ENCODE results near the gene KLHL2. TPM values are rescaled to one million over a fixed set of nuclear protein-coding genes. Genes with fewer than 3 reads are reported as not detected.
A peak's percentile ranks its signal among the peaks of the same experiment; 100 is the strongest.
"Not testable (repeated sequence)": the region's sequence is repeated elsewhere in the genome, so short reads cannot be mapped to it uniquely, and the experiment has no call there.

KLHL2 gene
- total RNA-seq, 1 experiment from 2014 or later = 12.4 TPM

GRCh38 chr4:165229490-165230200 is 22.3 kb downstream of the KLHL2 start:
- H3K27ac Mint-ChIP-seq; CTCF ChIA-PET; H3K9me3 Mint-ChIP-seq; ATAC-seq; H3K4me1 Mint-ChIP-seq; H3K36me3 Mint-ChIP-seq; H3K27me3 Mint-ChIP-seq (ENCODE audit: low read depth); H3K4me3 Mint-ChIP-seq; POLR2A ChIA-PET; DNase-seq (ENCODE audit: low spot score): not testable (repeated sequence)

GRCh38 chr4:165232623-165233433 is 25.5 kb downstream of the KLHL2 start:
- H3K9me3 Mint-ChIP-seq; CTCF ChIA-PET; H3K36me3 Mint-ChIP-seq; ATAC-seq; POLR2A ChIA-PET; H3K4me3 Mint-ChIP-seq; H3K27ac Mint-ChIP-seq; DNase-seq (ENCODE audit: low spot score); H3K27me3 Mint-ChIP-seq (ENCODE audit: low read depth): not testable (repeated sequence)
- H3K4me1 Mint-ChIP-seq = peaks cover 11% of the 10 kb centered on the region

DNA sequence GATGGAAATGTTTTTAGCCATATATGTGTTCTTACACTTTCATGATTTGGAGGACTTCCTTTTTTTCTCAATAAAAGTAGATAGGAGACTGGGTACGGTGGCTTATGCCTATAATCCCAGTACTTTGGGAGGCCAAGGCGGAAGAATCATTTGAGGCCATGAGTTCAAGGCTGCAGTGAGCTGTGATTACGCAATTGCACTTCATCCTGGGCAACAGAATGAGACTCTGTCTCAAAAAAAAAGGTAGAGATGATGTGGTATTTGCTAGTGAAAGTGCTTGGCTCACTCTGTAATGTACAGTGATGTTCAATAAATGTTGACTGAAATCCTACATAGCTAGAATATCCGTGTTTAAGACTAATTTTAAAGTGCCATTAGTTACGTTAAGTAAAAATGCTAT is 27.4 kb downstream of the KLHL2 start:
- no peak overlapping the region for H3K27ac Mint-ChIP-seq
- ChIA-PET CTCF (no interaction called here), POLR2A (no interaction called here)
- no peak overlapping the region for H3K4me3 Mint-ChIP-seq
- no peaks in the 10 kb centered on the region for H3K27me3 Mint-ChIP-seq (ENCODE audit: low read depth)
- H3K4me1 Mint-ChIP-seq = peaks cover 19% of the 10 kb centered on the region
- H3K9me3 Mint-ChIP-seq = no peaks in the 10 kb centered on the region
- TF ChIP-seq, protein P1, sequence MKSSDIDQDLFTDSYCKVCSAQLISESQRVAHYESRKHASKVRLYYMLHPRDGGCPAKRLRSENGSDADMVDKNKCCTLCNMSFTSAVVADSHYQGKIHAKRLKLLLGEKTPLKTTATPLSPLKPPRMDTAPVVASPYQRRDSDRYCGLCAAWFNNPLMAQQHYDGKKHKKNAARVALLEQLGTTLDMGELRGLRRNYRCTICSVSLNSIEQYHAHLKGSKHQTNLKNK (CRISPR knock-in tag; IDR thresholded peaks at IDR 0.05) = no peak
- TF ChIP-seq TP53 (CRISPR knock-in tag; IDR thresholded peaks at IDR 0.05) = no peak
- TF ChIP-seq, protein P2, sequence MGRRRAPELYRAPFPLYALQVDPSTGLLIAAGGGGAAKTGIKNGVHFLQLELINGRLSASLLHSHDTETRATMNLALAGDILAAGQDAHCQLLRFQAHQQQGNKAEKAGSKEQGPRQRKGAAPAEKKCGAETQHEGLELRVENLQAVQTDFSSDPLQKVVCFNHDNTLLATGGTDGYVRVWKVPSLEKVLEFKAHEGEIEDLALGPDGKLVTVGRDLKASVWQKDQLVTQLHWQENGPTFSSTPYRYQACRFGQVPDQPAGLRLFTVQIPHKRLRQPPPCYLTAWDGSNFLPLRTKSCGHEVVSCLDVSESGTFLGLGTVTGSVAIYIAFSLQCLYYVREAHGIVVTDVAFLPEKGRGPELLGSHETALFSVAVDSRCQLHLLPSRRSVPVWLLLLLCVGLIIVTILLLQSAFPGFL (CRISPR knock-in tag; IDR thresholded peaks at IDR 0.05; ENCODE audit: borderline replicate concordance) = no peak
- no peak for TF ChIP-seq ZNF317 (CRISPR knock-in tag; IDR thresholded peaks at IDR 0.05; ENCODE audit: borderline replicate concordance, low read depth)
- TF ChIP-seq FOXK1 (CRISPR knock-in tag; IDR thresholded peaks at IDR 0.05) = no peak
- no peak for TF ChIP-seq HMGA2 (CRISPR knock-in tag; IDR thresholded peaks at IDR 0.05)
- TF ChIP-seq AR (CRISPR knock-in tag; IDR thresholded peaks at IDR 0.05) = no peak
- DNase-seq (ENCODE audit: low spot score) (no peak), ATAC-seq (no peak)
- H3K36me3 Mint-ChIP-seq = peaks cover 10% of the 10 kb centered on the region

DNA sequence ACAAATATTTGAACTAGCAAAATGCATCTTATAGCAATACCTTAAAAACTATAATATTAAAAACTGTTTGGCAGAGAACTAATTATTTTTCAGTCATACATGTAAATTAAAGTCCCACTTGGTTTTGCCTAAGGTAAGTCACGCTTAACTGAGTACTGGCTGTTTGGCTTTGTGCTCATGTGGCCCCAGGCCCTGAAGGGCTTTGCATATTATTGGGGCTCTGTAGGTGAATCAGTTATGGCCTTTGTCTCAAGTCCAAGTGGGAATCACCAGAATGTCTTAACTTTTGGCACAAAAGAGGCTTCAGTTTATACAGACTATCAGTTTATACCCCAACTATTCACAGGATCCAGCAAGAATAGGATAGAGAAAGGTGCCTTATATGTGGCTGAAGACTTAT is 29.5 kb downstream of the KLHL2 start:
- H3K4me3 Mint-ChIP-seq; DNase-seq (ENCODE audit: low spot score); POLR2A ChIA-PET; H3K36me3 Mint-ChIP-seq; H3K27me3 Mint-ChIP-seq (ENCODE audit: low read depth); H3K9me3 Mint-ChIP-seq; CTCF ChIA-PET; H3K27ac Mint-ChIP-seq: not testable (repeated sequence)
- peaks cover 24% of the 10 kb centered on the region for H3K4me1 Mint-ChIP-seq
- ATAC-seq = peak; percentile 67

- H3K27me3 Mint-ChIP-seq (ENCODE audit: low read depth); CTCF ChIA-PET; H3K9me3 Mint-ChIP-seq; DNase-seq (ENCODE audit: low spot score); H3K36me3 Mint-ChIP-seq; H3K4me3 Mint-ChIP-seq; POLR2A ChIA-PET: not testable (repeated sequence)
- Mint-ChIP-seq H3K4me1 (peaks cover 22% of the 10 kb centered on the region), H3K27ac (peak overlapping the region; percentile 26)
- peak; percentile 72 for ATAC-seq
Observed at GRCh38 chr4:165238041-165238640, 30.8 kb downstream of the KLHL2 start.

GRCh38 chr4:165240761-165241160 is 33.4 kb downstream of the KLHL2 start:
- POLR2A ChIA-PET; H3K27ac Mint-ChIP-seq; ATAC-seq; CTCF ChIA-PET; H3K36me3 Mint-ChIP-seq; DNase-seq (ENCODE audit: low spot score); H3K27me3 Mint-ChIP-seq (ENCODE audit: low read depth); H3K4me3 Mint-ChIP-seq; H3K9me3 Mint-ChIP-seq: not testable (repeated sequence)
- H3K4me1 Mint-ChIP-seq = peaks cover 21% of the 10 kb centered on the region

DNA sequence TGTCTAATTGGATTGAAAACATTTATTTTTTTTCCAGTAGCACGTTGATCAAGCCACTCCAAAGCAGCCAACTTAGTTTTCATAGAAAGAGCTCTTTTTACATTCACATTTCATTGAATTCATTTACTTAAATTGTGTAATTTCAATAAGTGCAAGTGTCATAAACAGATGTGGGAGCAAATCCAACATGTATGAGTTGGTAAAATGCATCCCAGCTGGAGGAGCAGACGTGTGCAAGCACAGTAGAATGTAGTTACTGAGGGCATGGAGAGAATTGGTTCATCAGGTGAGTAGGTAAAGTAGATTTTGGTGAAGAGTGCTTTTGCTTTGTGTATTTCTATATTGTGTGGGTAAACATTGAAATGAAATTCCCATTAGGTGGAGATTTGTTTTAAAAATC is 36.8 kb downstream of the KLHL2 start:
- CTCF ChIA-PET; H3K27me3 Mint-ChIP-seq (ENCODE audit: low read depth); H3K27ac Mint-ChIP-seq; ATAC-seq; H3K9me3 Mint-ChIP-seq; H3K36me3 Mint-ChIP-seq; DNase-seq (ENCODE audit: low spot score); H3K4me3 Mint-ChIP-seq; POLR2A ChIA-PET; H3K4me1 Mint-ChIP-seq: not testable (repeated sequence)

- POLR2A ChIA-PET; H3K9me3 Mint-ChIP-seq; H3K36me3 Mint-ChIP-seq; H3K27me3 Mint-ChIP-seq (ENCODE audit: low read depth); ATAC-seq; H3K4me1 Mint-ChIP-seq; H3K4me3 Mint-ChIP-seq; DNase-seq (ENCODE audit: low spot score); CTCF ChIA-PET; H3K27ac Mint-ChIP-seq: not testable (repeated sequence)
Observed at GRCh38 chr4:165244587-165245186, 37.3 kb downstream of the KLHL2 start.

Measured in WTC11 (cell line).